Small intestine (tissue), 7 donors: Measurements from ENCODE around the gene ULBP1. TPM values are rescaled to one million over a fixed set of nuclear protein-coding genes. Genes with fewer than 3 reads are reported as not detected.
"Not testable (repeated sequence)": the region's sequence is repeated elsewhere in the genome, so short reads cannot be mapped to it uniquely, and the experiment has no call there.

Experiments used
- DNase-seq, 2 donors: peaks; one replicate each; pipeline versions ENCODE4 v3.0.0 to v3.0.0-alpha.2; 2013
- FAIRE-seq: peaks from 2 replicates; lab custom pipeline; 2012; peaks lifted over from hg19 to GRCh38; lab: Jason Lieb, UNC
- H3K27ac ChIP-seq, 3 donors: one replicate each; pipeline ENCODE4 v1.5.1; 2013; ENCODE audit warnings: low read length in 2 of 3, mild to moderate bottlenecking in 2 of 3, control low read depth in 1 of 3, inconsistent platforms in 1 of 3, low read depth in 1 of 3, moderate library complexity in 1 of 3
- H3K27me3 ChIP-seq, 3 donors: one replicate each; pipeline ENCODE4 v1.6.1; 2013; ENCODE audit warnings: low read length in 3 of 3, inconsistent platforms in 1 of 3; ENCODE audit not compliant: control insufficient read depth in 3 of 3, insufficient read depth in 3 of 3
- H3K36me3 ChIP-seq, 3 donors: one replicate each; pipeline ENCODE4 v1.6.1; 2013; ENCODE audit warnings: low read length in 3 of 3, inconsistent platforms in 1 of 3, low read depth in 1 of 3, mild to moderate bottlenecking in 1 of 3, moderate library complexity in 1 of 3; ENCODE audit not compliant: control insufficient read depth in 3 of 3, insufficient read depth in 2 of 3
- H3K4me1 ChIP-seq, 3 donors: one replicate each; pipeline ENCODE4 v1.6.1; 2013; ENCODE audit warnings: low read length in 2 of 3, inconsistent platforms in 1 of 3, low read depth in 1 of 3, mild to moderate bottlenecking in 1 of 3, moderate library complexity in 1 of 3; ENCODE audit not compliant: control insufficient read depth in 3 of 3, insufficient read depth in 2 of 3
- H3K4me3 ChIP-seq, 3 donors: one replicate each; pipeline ENCODE4 v1.5.1; 2013; ENCODE audit warnings: low read length in 3 of 3, control low read depth in 1 of 3, inconsistent platforms in 1 of 3, low read depth in 1 of 3, mild to moderate bottlenecking in 1 of 3, moderate library complexity in 1 of 3
- H3K9me3 ChIP-seq, 2 donors: one replicate each; pipeline ENCODE4 v1.6.1; 2013; ENCODE audit warnings: low read depth in 1 of 2, low read length in 1 of 2; ENCODE audit not compliant: control insufficient read depth in 2 of 2, insufficient read depth in 1 of 2
- WGBS, 3 donors: extraction: QIAGEN DNeasy Blood & Tissue Kit; methylation state at CpG; one replicate each; pipeline ENCODE4 v1.1.7; 2013; 5-methylcytosine and 5-hydroxymethylcytosine counted together
- polyA plus RNA-seq, 4 donors: library from polyadenylated mRNA; stranded (reverse) in 3 of 4; unstranded in 1 of 4; fragments of 200-250 nt in 3 of 4; fragments of 120-200 nt in 1 of 4; gene quantifications; one replicate each; pipeline versions ENCODE4 v1.2.1 to v1.2.3, GENCODE V29; 2013
- donor health status: healthy with polysubstance abuse.
- donor health status: control.
- donor health status: control.
- donor health status: Bipolar disorder and iron deficiency.
- donor health status: healthy.

The ULBP1 gene
- polyA plus RNA-seq, 4 donors: 0.36 TPM; not detected in 3

GRCh38 chr6:149927025-149927424, 36.7 kb upstream of the ULBP1 start:
- Histone ChIP-seq H3K27me3 (peaks cover 0 to 66% (median 18%) of the 10 kb centered on the region in 3 donors), H3K4me1 (peaks cover 0 to 15% (median 3%) of the 10 kb centered on the region in 3 donors)
- WGBS, 3 donors: 84 to 85% (median 84%) methylated on average over 4 of the region's 4 CpGs
- DNase-seq, H3K9me3 ChIP-seq, H3K27ac ChIP-seq, H3K4me3 ChIP-seq, FAIRE-seq, H3K36me3 ChIP-seq: not testable (repeated sequence)

GRCh38 chr6:149929422-149929821, 34.3 kb upstream of the ULBP1 start:
- Histone ChIP-seq H3K4me3 (no peak overlapping the region), H3K4me1 (peaks cover 0 to 8% (median 0%) of the 10 kb centered on the region in 3 donors), H3K36me3 (no peaks in the 10 kb centered on the region), H3K9me3 (no peaks in the 10 kb centered on the region), H3K27ac (no peak overlapping the region), H3K27me3 (peaks cover 0 to 53% (median 16%) of the 10 kb centered on the region in 3 donors)
- FAIRE-seq (no peak), DNase-seq (no peak)
- WGBS, 3 donors: 3 to 6% (median 5%) methylated on average over 3 of the region's 3 CpGs

- no peaks in the 10 kb centered on the region for H3K36me3 ChIP-seq
- DNase-seq (no peak), FAIRE-seq (no peak)
- no peak overlapping the region for H3K27ac ChIP-seq
- 65 to 70% (median 69%) methylated on average over 6 of the region's 6 CpGs for WGBS, 3 donors
- H3K4me1 ChIP-seq: no peaks in the 10 kb centered on the region
- H3K4me3 ChIP-seq: no peak overlapping the region
- H3K27me3 ChIP-seq: peaks cover 0 to 54% (median 29%) of the 10 kb centered on the region in 3 donors
- no peaks in the 10 kb centered on the region for H3K9me3 ChIP-seq
Measured at GRCh38 chr6:149931501-149931900, 32.2 kb upstream of the ULBP1 start.

GRCh38 chr6:149933036-149933435, 30.7 kb upstream of the ULBP1 start:
- Histone ChIP-seq H3K27me3 (peaks cover 0 to 62% (median 37%) of the 10 kb centered on the region in 3 donors), H3K27ac (no peak overlapping the region), H3K4me3 (no peak overlapping the region), H3K9me3 (no peaks in the 10 kb centered on the region), H3K36me3 (no peaks in the 10 kb centered on the region), H3K4me1 (peaks cover 0 to under 1% (median 0%) of the 10 kb centered on the region in 3 donors)
- 45 to 57% (median 56%) methylated on average over 5 of the region's 5 CpGs for WGBS, 3 donors
- DNase-seq: no peak
- FAIRE-seq: no peak

- DNase-seq: no peak
- 25 to 30% (median 30%) methylated on average over 3 of the region's 3 CpGs for WGBS, 3 donors
- H3K9me3 ChIP-seq: no peaks in the 10 kb centered on the region
- H3K27ac ChIP-seq: no peak overlapping the region
- no peak overlapping the region for H3K4me3 ChIP-seq
- H3K4me1 ChIP-seq: peaks cover 0 to 4% (median 3%) of the 10 kb centered on the region in 3 donors
- FAIRE-seq: no peak
- peaks cover 0 to 66% (median 37%) of the 10 kb centered on the region in 3 donors for H3K27me3 ChIP-seq
- no peaks in the 10 kb centered on the region for H3K36me3 ChIP-seq
Measured at GRCh38 chr6:149933461-149933860, 30.3 kb upstream of the ULBP1 start.

DNA sequence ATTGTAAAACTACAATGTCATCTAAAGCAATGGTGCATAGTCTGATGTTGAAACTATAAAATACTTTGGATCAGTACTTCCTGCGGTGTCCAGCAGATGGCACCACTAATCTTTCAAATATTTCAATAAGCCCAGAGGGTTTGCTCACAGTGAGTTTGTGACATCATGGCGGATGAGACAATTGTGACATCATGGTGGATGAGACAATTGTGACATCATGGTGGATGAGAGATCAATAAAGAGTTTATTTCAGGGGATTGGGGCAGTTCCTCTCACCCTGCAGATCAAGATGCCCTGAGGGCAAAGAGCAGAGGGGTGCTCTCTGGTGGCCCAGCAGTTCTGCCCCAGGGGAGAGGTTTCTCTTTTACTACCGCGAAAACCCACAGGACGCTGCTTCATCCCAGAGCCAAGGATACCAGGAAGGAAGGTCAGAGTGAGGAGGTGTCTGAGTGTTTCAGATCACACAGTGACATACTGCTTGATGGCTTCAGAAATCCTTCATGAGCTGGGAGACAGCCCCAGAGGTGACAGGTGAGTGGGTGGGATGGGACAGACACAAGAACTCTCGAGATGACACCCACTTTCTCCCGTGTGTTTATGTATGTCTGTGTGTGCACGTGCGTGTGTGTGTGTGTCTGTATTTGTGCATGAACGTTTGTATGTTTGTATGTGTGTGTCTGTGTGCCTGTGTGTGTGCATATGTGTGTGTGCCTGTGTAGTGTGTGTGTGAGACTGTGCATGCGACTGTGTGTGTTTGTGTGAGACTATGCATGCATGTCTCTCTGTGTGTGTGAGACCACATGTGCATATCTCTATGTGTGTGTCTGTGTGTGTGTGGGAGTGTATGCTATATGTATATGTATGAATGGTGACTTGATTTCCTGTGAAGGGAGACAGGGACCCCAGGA, 29.2 kb upstream of the ULBP1 start:
- FAIRE-seq: no peak
- peak; percentile 72 to 78 for DNase-seq

GRCh38 chr6:149935246-149935645, 28.5 kb upstream of the ULBP1 start:
- Histone ChIP-seq H3K4me1 (peaks cover 0 to 7% (median 6%) of the 10 kb centered on the region in 3 donors), H3K27me3 (peaks cover 0 to 75% (median 46%) of the 10 kb centered on the region in 3 donors), H3K36me3 (no peaks in the 10 kb centered on the region), H3K4me3 (no peak overlapping the region), H3K9me3 (no peaks in the 10 kb centered on the region), H3K27ac (no peak overlapping the region)
- FAIRE-seq (no peak), DNase-seq (peak in 1 of 2 donors; percentile 20)
- 33 to 53% (median 43%) methylated on average over 4 of the region's 4 CpGs for WGBS, 3 donors

More for the DNA sequence above, 29.2 kb upstream of the ULBP1 start:
- H3K36me3 ChIP-seq: no peaks in the 10 kb centered on the region
- WGBS, 3 donors: 30 to 36% (median 32%) methylated on average over 11 of the region's 11 CpGs
- peaks cover 0 to 70% (median 40%) of the 10 kb centered on the region in 3 donors for H3K27me3 ChIP-seq
- no peaks in the 10 kb centered on the region for H3K9me3 ChIP-seq
- H3K4me1 ChIP-seq: peaks cover 0 to 7% (median 6%) of the 10 kb centered on the region in 3 donors
- H3K4me3 ChIP-seq: no peak overlapping the region
- H3K27ac ChIP-seq: no peak overlapping the region

GRCh38 chr6:149935668-149936067, 28.1 kb upstream of the ULBP1 start:
- FAIRE-seq (no peak), DNase-seq (no peak)
- Histone ChIP-seq H3K9me3 (no peaks in the 10 kb centered on the region), H3K4me1 (peaks cover 0 to 7% (median 6%) of the 10 kb centered on the region in 3 donors), H3K27me3 (peaks cover 0 to 77% (median 50%) of the 10 kb centered on the region in 3 donors), H3K27ac (no peak overlapping the region), H3K4me3 (no peak overlapping the region), H3K36me3 (no peaks in the 10 kb centered on the region)
- WGBS, 3 donors: 39 to 46% (median 45%) methylated on average over 2 of the region's 2 CpGs
